Esophagus (tissue), 2 donors: Measurements from ENCODE around the gene ZNF423. TPM values are rescaled to one million over a fixed set of nuclear protein-coding genes. Genes with fewer than 3 reads are reported as not detected.

Experiments used
- H3K27ac ChIP-seq, 2 donors: one replicate each; pipeline ENCODE4 v1.5.1; 2013; ENCODE audit warnings: low read depth in 2 of 2, mild to moderate bottlenecking in 2 of 2, inconsistent platforms in 1 of 2, low read length in 1 of 2, moderate library complexity in 1 of 2
- H3K27me3 ChIP-seq, 2 donors: one replicate each; pipeline ENCODE4 v1.6.1; 2013; ENCODE audit warnings: low read length in 2 of 2, control low read depth in 1 of 2, mild to moderate bottlenecking in 1 of 2; ENCODE audit not compliant: insufficient read depth in 2 of 2, control insufficient read depth in 1 of 2
- H3K36me3 ChIP-seq, 2 donors: one replicate each; pipeline ENCODE4 v1.6.1; 2013; ENCODE audit warnings: low read length in 1 of 2; ENCODE audit not compliant: control insufficient read depth in 2 of 2, insufficient read depth in 2 of 2
- H3K4me1 ChIP-seq, 2 donors: one replicate each; pipeline ENCODE4 v1.6.1; 2013; ENCODE audit warnings: low read length in 1 of 2; ENCODE audit not compliant: control insufficient read depth in 2 of 2, insufficient read depth in 2 of 2
- H3K4me3 ChIP-seq, 2 donors: one replicate each; pipeline ENCODE4 v1.5.1; 2013; ENCODE audit warnings: low read length in 2 of 2, mild to moderate bottlenecking in 2 of 2, low read depth in 1 of 2, moderate library complexity in 1 of 2
- H3K9me3 ChIP-seq, 2 donors: one replicate each; pipeline ENCODE4 v1.6.1; 2013; ENCODE audit warnings: mild to moderate bottlenecking in 2 of 2, low read depth in 1 of 2, low read length in 1 of 2, moderate library complexity in 1 of 2; ENCODE audit not compliant: control insufficient read depth in 2 of 2, insufficient read depth in 1 of 2
- WGBS, 2 donors: extraction: QIAGEN DNeasy Blood & Tissue Kit; methylation state at CpG; one replicate each; pipeline ENCODE4 v1.1.7; 2013; 5-methylcytosine and 5-hydroxymethylcytosine counted together
- polyA plus RNA-seq, 2 donors: library from polyadenylated mRNA; stranded (reverse); fragments of 200-250 nt; gene quantifications; one replicate each; pipeline ENCODE4 v1.2.3, GENCODE V29; 2013
- donor health status: healthy with polysubstance abuse.
- donor health status: Bipolar disorder and iron deficiency.

Gene ZNF423
- polyA plus RNA-seq, 2 donors, result 0.53 to 0.67 TPM

GRCh38 chr16:49502136-49502881 is 353.6 kb downstream of the ZNF423 start:
- no peak overlapping the region for H3K27ac ChIP-seq
- no peaks in the 10 kb centered on the region for H3K27me3 ChIP-seq
- H3K4me3 ChIP-seq, result no peak overlapping the region
- peaks cover 0 to 2% of the 10 kb centered on the region in 2 donors for H3K4me1 ChIP-seq
- no peaks in the 10 kb centered on the region for H3K9me3 ChIP-seq
- 90% methylated on average over 13 of the region's 13 CpGs for WGBS, 2 donors
- H3K36me3 ChIP-seq, result no peaks in the 10 kb centered on the region

GRCh38 chr16:49499869-49500610 is 355.9 kb downstream of the ZNF423 start:
- no peak overlapping the region for H3K4me3 ChIP-seq
- H3K36me3 ChIP-seq, result no peaks in the 10 kb centered on the region
- H3K27ac ChIP-seq, result no peak overlapping the region
- H3K9me3 ChIP-seq, result no peaks in the 10 kb centered on the region
- H3K27me3 ChIP-seq, result no peaks in the 10 kb centered on the region
- no peaks in the 10 kb centered on the region for H3K4me1 ChIP-seq
- WGBS, 2 donors, result 84 to 87% methylated on average over 7 of the region's 7 CpGs

GRCh38 chr16:49499414-49499785 is 356.5 kb downstream of the ZNF423 start:
- Histone ChIP-seq H3K27ac (no peak overlapping the region), H3K36me3 (no peaks in the 10 kb centered on the region), H3K4me3 (no peak overlapping the region), H3K4me1 (peaks cover 0 to 2% of the 10 kb centered on the region in 2 donors), H3K27me3 (no peaks in the 10 kb centered on the region), H3K9me3 (no peaks in the 10 kb centered on the region)
- WGBS, 2 donors, result 84 to 91% methylated on average over 10 of the region's 10 CpGs

GRCh38 chr16:49498666-49499413 is 357.1 kb downstream of the ZNF423 start:
- Histone ChIP-seq H3K27ac (no peak overlapping the region), H3K36me3 (no peaks in the 10 kb centered on the region), H3K27me3 (no peaks in the 10 kb centered on the region), H3K9me3 (no peaks in the 10 kb centered on the region), H3K4me1 (peaks cover 0 to 3% of the 10 kb centered on the region in 2 donors), H3K4me3 (no peak overlapping the region)
- WGBS, 2 donors, result 74 to 77% methylated on average over 20 of the region's 20 CpGs

GRCh38 chr16:49498264-49498663 is 357.6 kb downstream of the ZNF423 start:
- Histone ChIP-seq H3K9me3 (no peaks in the 10 kb centered on the region), H3K4me1 (peaks cover 0 to 3% of the 10 kb centered on the region in 2 donors), H3K27me3 (no peaks in the 10 kb centered on the region), H3K4me3 (no peak overlapping the region), H3K36me3 (no peaks in the 10 kb centered on the region), H3K27ac (no peak overlapping the region)
- WGBS, 2 donors, result 75 to 80% methylated on average over 3 of the region's 3 CpGs

GRCh38 chr16:49497466-49497865 is 358.4 kb downstream of the ZNF423 start:
- Histone ChIP-seq H3K27ac (no peak overlapping the region), H3K27me3 (no peaks in the 10 kb centered on the region), H3K9me3 (no peaks in the 10 kb centered on the region), H3K4me3 (no peak overlapping the region), H3K36me3 (no peaks in the 10 kb centered on the region), H3K4me1 (peaks cover 1 to 5% of the 10 kb centered on the region in 2 donors)
- WGBS, 2 donors, result 88 to 91% methylated on average over 6 of the region's 6 CpGs

- H3K4me3 ChIP-seq, result no peak overlapping the region
- H3K4me1 ChIP-seq, result peaks cover 5 to 8% of the 10 kb centered on the region in 2 donors
- H3K9me3 ChIP-seq, result no peaks in the 10 kb centered on the region
- 81 to 89% methylated on average over 5 of the region's 5 CpGs for WGBS, 2 donors
- H3K27ac ChIP-seq, result no peak overlapping the region
- H3K27me3 ChIP-seq, result no peaks in the 10 kb centered on the region
- no peaks in the 10 kb centered on the region for H3K36me3 ChIP-seq
Observed at GRCh38 chr16:49496656-49497055, 359.3 kb downstream of the ZNF423 start.

- H3K27me3 ChIP-seq, result no peaks in the 10 kb centered on the region
- no peak overlapping the region for H3K27ac ChIP-seq
- H3K4me3 ChIP-seq, result no peak overlapping the region
- WGBS, 2 donors, result 93 to 96% methylated on average over 10 of the region's 10 CpGs
- H3K36me3 ChIP-seq, result no peaks in the 10 kb centered on the region
- H3K4me1 ChIP-seq, result peaks cover 6 to 10% of the 10 kb centered on the region in 2 donors
- H3K9me3 ChIP-seq, result no peaks in the 10 kb centered on the region
Observed at GRCh38 chr16:49495596-49496355, 360.1 kb downstream of the ZNF423 start.
